GM18502 (cell line): Measurements from ENCODE around the gene CCR7.

ENCODE experiments used
- ATAC-seq: cut with Tn5 transposase; IDR thresholded peaks from one replicate; pipeline ENCODE4 v1.9.1; 2021; ENCODE audit warnings: mild to moderate bottlenecking; ENCODE audit not compliant: unreplicated experiment, poor library complexity

CCR7 gene

GRCh38 chr17:40522250-40522960 is 42.9 kb downstream of the CCR7 start:
- ATAC-seq: no peak

- ATAC-seq: no peak
Observed at GRCh38 chr17:40520991-40521453, 44.2 kb downstream of the CCR7 start.

- no peak for ATAC-seq
Observed at GRCh38 chr17:40519089-40519775, 46.0 kb downstream of the CCR7 start.

GRCh38 chr17:40518401-40519088 is 46.7 kb downstream of the CCR7 start:
- ATAC-seq: no peak

- no peak for ATAC-seq
Observed at GRCh38 chr17:40517981-40518380, 47.3 kb downstream of the CCR7 start.

GRCh38 chr17:40517286-40517662 is 48.0 kb downstream of the CCR7 start:
- no peak for ATAC-seq

- no peak for ATAC-seq
Observed at GRCh38 chr17:40516581-40517285, 48.5 kb downstream of the CCR7 start.

GRCh38 chr17:40515491-40516041 is 49.7 kb downstream of the CCR7 start:
- no peak for ATAC-seq

- no peak for ATAC-seq
Observed at GRCh38 chr17:40515011-40515410, 50.3 kb downstream of the CCR7 start.

- no peak for ATAC-seq
Observed at GRCh38 chr17:40514013-40514875, 51.0 kb downstream of the CCR7 start.

- ATAC-seq: no peak
Observed at GRCh38 chr17:40511667-40512220, 53.5 kb downstream of the CCR7 start.

- no peak for ATAC-seq
Observed at GRCh38 chr17:40511136-40511535, 54.1 kb downstream of the CCR7 start.

GRCh38 chr17:40510328-40510648 is 55.0 kb downstream of the CCR7 start:
- no peak for ATAC-seq

- no peak for ATAC-seq
Observed at GRCh38 chr17:40509626-40510327, 55.5 kb downstream of the CCR7 start.

- ATAC-seq: no peak
Observed at GRCh38 chr17:40506786-40507185, 58.5 kb downstream of the CCR7 start.
